GM18951 (cell line): Measurements from ENCODE around the gene TAGLN2.

Source experiments
- POLR2A ChIP-seq: IDR thresholded peaks from 4 replicates; pipeline ENCODE4 v1.6.1; 2011; ENCODE audit warnings: mild to moderate bottlenecking; ENCODE audit not compliant: insufficient read length, insufficient read depth; ENCODE audit errors: extremely low read depth
- in situ Hi-C: fragments of 300-500 bp; cut with MboI; formaldehyde crosslinking; loops from one replicate; pipeline ENCODE4 v1.12.0; 2022; ENCODE audit warnings: low sequenced_read_pairs, mixed read lengths, inconsistent platforms; ENCODE audit not compliant: unreplicated experiment

The TAGLN2 gene

GRCh38 chr1:159902541-159902940 lies 22.8 kb downstream of the TAGLN2 start:
- TF ChIP-seq POLR2A = no peak
- in situ Hi-C loops = no loop called here

- TF ChIP-seq POLR2A = no peak
- in situ Hi-C loops = no loop called here
Observed at GRCh38 chr1:159900755-159901360, 24.4 kb downstream of the TAGLN2 start.

GRCh38 chr1:159900086-159900680 lies 25.1 kb downstream of the TAGLN2 start, which contains the start of gene CFAP45:
Gene CFAP45, minus strand, starts transcription at chr1:159900165. Its CDS starts 67 bp downstream, at chr1:159900098.
- TF ChIP-seq POLR2A = no peak
- in situ Hi-C loops = no loop called here

GRCh38 chr1:159899634-159900033 lies 25.7 kb downstream of the TAGLN2 start:
- in situ Hi-C loops = loop anchor here (10.0 to 25.0 kb wide), 2 partner anchors 55 to 737 kb away; partner anchors contain the start of gene CADM3

- in situ Hi-C loops = loop anchor here (10.0 to 25.0 kb wide), 2 partner anchors 54 to 736 kb away; partner anchors contain the start of gene CADM3
- TF ChIP-seq POLR2A = no peak
Observed at GRCh38 chr1:159898527-159898926, 26.8 kb downstream of the TAGLN2 start.

- in situ Hi-C loops = loop anchor here (10.0 to 25.0 kb wide), 2 partner anchors 53 to 736 kb away; partner anchors contain the start of gene CADM3
- no peak for TF ChIP-seq POLR2A
Observed at GRCh38 chr1:159897962-159898361, 27.3 kb downstream of the TAGLN2 start.

- in situ Hi-C loops = loop anchor here (10.0 to 25.0 kb wide), 2 partner anchors 52 to 734 kb away; partner anchors contain the start of gene CADM3
- no peak for TF ChIP-seq POLR2A
Observed at GRCh38 chr1:159896546-159896930, 28.8 kb downstream of the TAGLN2 start.

GRCh38 chr1:159895836-159896545 lies 29.3 kb downstream of the TAGLN2 start:
- no peak for TF ChIP-seq POLR2A
- in situ Hi-C loops = loop anchor here (10.0 to 25.0 kb wide), 2 partner anchors 51 to 734 kb away; partner anchors contain the start of gene CADM3

GRCh38 chr1:159895286-159895685 lies 30.0 kb downstream of the TAGLN2 start:
- in situ Hi-C loops = loop anchor here (10.0 to 25.0 kb wide), 2 partner anchors 50 to 733 kb away; partner anchors contain the start of gene CADM3

GRCh38 chr1:159892944-159893343 lies 32.4 kb downstream of the TAGLN2 start:
- TF ChIP-seq POLR2A = no peak
- in situ Hi-C loops = loop anchor here (5.0 to 25.0 kb wide), 3 partner anchors 48 to 731 kb away; partner anchors contain the start of gene CADM3

More at GRCh38 chr1:159895286-159895685, 30.0 kb downstream of the TAGLN2 start:
- TF ChIP-seq POLR2A = no peak

GRCh38 chr1:159891275-159892157 lies 33.8 kb downstream of the TAGLN2 start:
- in situ Hi-C loops = loop anchor here (5.0 to 25.0 kb wide), 3 partner anchors 47 to 729 kb away; partner anchors contain the start of gene CADM3
- TF ChIP-seq POLR2A = no peak

GRCh38 chr1:159890390-159890789 lies 34.9 kb downstream of the TAGLN2 start:
- in situ Hi-C loops = loop anchor here (5.0 to 25.0 kb wide), 3 partner anchors 46 to 728 kb away; partner anchors contain the start of gene CADM3
- no peak for TF ChIP-seq POLR2A

GRCh38 chr1:159889821-159890252 lies 35.5 kb downstream of the TAGLN2 start:
- TF ChIP-seq POLR2A = peak; percentile 13
- in situ Hi-C loops = loop anchor here (5.0 to 25.0 kb wide), 3 partner anchors 45 to 728 kb away; partner anchors contain the start of gene CADM3
